Neural cell (in vitro differentiated cells): ENCODE measurements around the gene MED27. TPM values are rescaled to one million over a fixed set of nuclear protein-coding genes. Genes with fewer than 3 reads are reported as not detected.

Experiments
- H2AFZ ChIP-seq: fragments of 200-600, 300-800 bp; sonication (generic), shearing (Covaris generic); 2 replicates; pipeline ENCODE4 v1.6.0; 2014; ENCODE audit warnings: low read depth, mild to moderate bottlenecking, antibody characterized with exemption, low read length, moderate library complexity
- H3F3A ChIP-seq: fragments of 200-600 bp; shearing (Covaris generic); 2 replicates; pipeline ENCODE4 v1.6.1; 2016; ENCODE audit warnings: mild to moderate bottlenecking, moderate library complexity, mixed read lengths, antibody characterized with exemption, low read length; ENCODE audit not compliant: insufficient read depth, poor library complexity, severe bottlenecking
- H3K27ac ChIP-seq: fragments of 200-600, 300-800 bp; sonication (generic), shearing (Covaris generic); 2 replicates; pipeline ENCODE4 v1.5.1; 2014; ENCODE audit warnings: mild to moderate bottlenecking, low read length, moderate library complexity
- H3K27me3 ChIP-seq: fragments of 300-800, 200-600 bp; sonication (generic), shearing (Covaris generic); 2 replicates; pipeline ENCODE4 v1.6.0; 2014; ENCODE audit warnings: mild to moderate bottlenecking, low read depth, low read length, moderate library complexity; ENCODE audit not compliant: insufficient read depth
- H3K36me3 ChIP-seq: fragments of 300-800, 200-600 bp; sonication (generic), shearing (Covaris generic); 2 replicates; pipeline ENCODE4 v1.5.1; 2014; ENCODE audit warnings: mild to moderate bottlenecking, antibody characterized with exemption, low read length, moderate library complexity; ENCODE audit not compliant: insufficient read depth
- H3K4me2 ChIP-seq: fragments of 300-800, 200-600 bp; sonication (generic), shearing (Covaris generic); 2 replicates; pipeline ENCODE4 v1.6.0; 2014; ENCODE audit warnings: mild to moderate bottlenecking, low read length
- H3K4me3 ChIP-seq: fragments of 300-800, 200-600 bp; sonication (generic), shearing (Covaris generic); 2 replicates; pipeline ENCODE4 v1.5.1; 2014; ENCODE audit warnings: mild to moderate bottlenecking, low read length, moderate library complexity
- H3K79me2 ChIP-seq: fragments of 200-600 bp; shearing (Covaris generic); replicated peaks from 2 replicates; pipeline ENCODE4 v1.6.0; 2014; ENCODE audit warnings: mild to moderate bottlenecking, low read length, moderate library complexity; ENCODE audit not compliant: insufficient read depth
- H3K9ac ChIP-seq: fragments of 300-800, 200-600 bp; sonication (generic), shearing (Covaris generic); 2 replicates; pipeline ENCODE4 v1.6.1; 2016; ENCODE audit warnings: mild to moderate bottlenecking, low read length, mixed read lengths
- H3K9me2 ChIP-seq: fragments of 200-600 bp; shearing (Covaris generic); 2 replicates; pipeline ENCODE4 v1.6.1; 2016; ENCODE audit warnings: mild to moderate bottlenecking, low read length, mixed read lengths; ENCODE audit not compliant: insufficient read depth
- H3K9me3 ChIP-seq: fragments of 200-600, 300-800 bp; sonication (generic), shearing (Covaris generic); 2 replicates; pipeline ENCODE4 v1.6.1; 2016; ENCODE audit warnings: mild to moderate bottlenecking, mixed run types, low read length, moderate library complexity, mixed read lengths
- H4K20me1 ChIP-seq: fragments of 200-600 bp; shearing (Covaris generic); 2 replicates; pipeline ENCODE4 v1.6.1; 2016; ENCODE audit warnings: mild to moderate bottlenecking, mixed run types; ENCODE audit not compliant: insufficient read depth
- CTCF ChIP-seq: fragments of 450-650 bp; IDR thresholded peaks from 2 replicates; pipeline ENCODE4 v1.5.1; 2014; ENCODE audit warnings: antibody characterized with exemption, mild to moderate bottlenecking, moderate library complexity; ENCODE audit not compliant: poor library complexity, severe bottlenecking
- EP300 ChIP-seq: fragments of 450-650 bp; conservative IDR thresholded peaks from 2 replicates; pipeline ENCODE4 v1.6.1; 2014; ENCODE audit warnings: antibody characterized with exemption, mild to moderate bottlenecking, moderate library complexity; ENCODE audit not compliant: poor library complexity, severe bottlenecking
- EZH2 ChIP-seq: fragments of 200-600, 300-800 bp; shearing (Covaris generic), sonication (generic); IDR thresholded peaks from 2 replicates; pipeline ENCODE4 v1.6.1; 2014; ENCODE audit warnings: antibody characterized with exemption, low read length, borderline replicate concordance, mild to moderate bottlenecking; ENCODE audit not compliant: insufficient read depth, poor library complexity, severe bottlenecking
- MXI1 ChIP-seq: fragments of 450-650 bp; conservative IDR thresholded peaks from 2 replicates; pipeline ENCODE4 v1.6.1; 2014; ENCODE audit warnings: antibody characterized with exemption, mild to moderate bottlenecking; ENCODE audit not compliant: poor library complexity, severe bottlenecking
- POLR2AphosphoS5 ChIP-seq: IDR thresholded peaks from 2 replicates; pipeline ENCODE4 v1.6.1; 2012
- RAD21 ChIP-seq: fragments of 450-650 bp; conservative IDR thresholded peaks from 2 replicates; pipeline ENCODE4 v1.6.1; 2014; ENCODE audit warnings: antibody characterized with exemption, mild to moderate bottlenecking, moderate library complexity
- REST ChIP-seq: IDR thresholded peaks from 2 replicates; pipeline ENCODE4 v1.6.1; 2012; ENCODE audit warnings: borderline replicate concordance
- SMC3 ChIP-seq: fragments of 450-650 bp; conservative IDR thresholded peaks from 2 replicates; pipeline ENCODE4 v1.6.1; 2014; ENCODE audit warnings: antibody characterized with exemption, mild to moderate bottlenecking, moderate library complexity; ENCODE audit not compliant: poor library complexity
- TAF1 ChIP-seq: IDR thresholded peaks from 2 replicates; pipeline ENCODE4 v1.6.1; 2012; ENCODE audit warnings: low read depth
- polyA plus RNA-seq: library from polyadenylated mRNA; depleted of rRNA; stranded (reverse); fragments of >200 nt; gene quantifications from 2 replicates; pipeline ENCODE4 v1.2.3, GENCODE V29; 2014

Gene MED27
- polyA plus RNA-seq, 1 donor from 2014 or later: 7.5 TPM

GRCh38 chr9:131817627-131818026, 262.0 kb downstream of the MED27 start:
- TF ChIP-seq CTCF (no peak), MXI1 (no peak), EP300 (no peak), REST (no peak), EZH2 (no peak), SMC3 (no peak), TAF1 (no peak), RAD21 (no peak), POLR2AphosphoS5 (no peak)
- no peak overlapping the region for H3K9ac ChIP-seq

GRCh38 chr9:131817073-131817472, 262.6 kb downstream of the MED27 start:
- H3K9ac ChIP-seq: no peak overlapping the region
- no peaks in the 10 kb centered on the region for H3K79me2 ChIP-seq
- H3F3A ChIP-seq: no peaks in the 10 kb centered on the region
- H3K9me2 ChIP-seq: no peaks in the 10 kb centered on the region
- H3K4me2 ChIP-seq: no peak overlapping the region
- no peaks in the 10 kb centered on the region for H3K9me3 ChIP-seq
- no peaks in the 10 kb centered on the region for H4K20me1 ChIP-seq
- H2AFZ ChIP-seq: no peak overlapping the region
- TF ChIP-seq EP300: no peak
- TF ChIP-seq REST: no peak
- no peak for TF ChIP-seq EZH2
- TF ChIP-seq RAD21: no peak
- no peak for TF ChIP-seq TAF1
- no peak for TF ChIP-seq CTCF
- no peak for TF ChIP-seq MXI1
- no peak overlapping the region for H3K27ac ChIP-seq
- no peaks in the 10 kb centered on the region for H3K36me3 ChIP-seq
- H3K27me3 ChIP-seq: no peaks in the 10 kb centered on the region
- H3K4me3 ChIP-seq: no peak overlapping the region

More at GRCh38 chr9:131817627-131818026, 262.0 kb downstream of the MED27 start:
- no peaks in the 10 kb centered on the region for H4K20me1 ChIP-seq
- no peaks in the 10 kb centered on the region for H3K27me3 ChIP-seq
- H3K79me2 ChIP-seq: no peaks in the 10 kb centered on the region
- no peaks in the 10 kb centered on the region for H3F3A ChIP-seq
- no peak overlapping the region for H2AFZ ChIP-seq
- H3K4me2 ChIP-seq: no peak overlapping the region
- H3K36me3 ChIP-seq: no peaks in the 10 kb centered on the region
- H3K9me2 ChIP-seq: no peaks in the 10 kb centered on the region
- no peaks in the 10 kb centered on the region for H3K9me3 ChIP-seq
- no peak overlapping the region for H3K27ac ChIP-seq
- H3K4me3 ChIP-seq: no peak overlapping the region
